ENCODE results near the gene COL9A1. TPM values are rescaled to one million over a fixed set of nuclear protein-coding genes. Genes with fewer than 3 reads are reported as not detected.

Gene COL9A1
- total RNA-seq, 1 experiment from 2014 or later, result not detected

- intact Hi-C loops (cut with micrococcal nuclease; ENCODE audit: unreplicated experiment), result loop anchor here (5.0 kb wide), 2 partner anchors 85 to 380 kb away; no protein-coding TSS in a partner anchor
These were observed 4.1 kb upstream of the COL9A1 start for GRCh38 chr6:70307008-70307407.

GRCh38 chr6:70304616-70305015 is 1.7 kb upstream of the COL9A1 start:
- intact Hi-C loops (cut with micrococcal nuclease; ENCODE audit: unreplicated experiment) (loop anchor here (5.0 kb wide), 2 partner anchors 82 to 383 kb away; no protein-coding TSS in a partner anchor), in situ Hi-C loops (cut with HindIII; ENCODE audit: low pct_unique_long_range_greater_than_20kb, low sequenced_read_pairs) (no loop called here)
- no peak for ATAC-seq
- ChIA-PET CTCF (no interaction called here), POLR2A (no interaction called here)
- peaks cover 10% of the 10 kb centered on the region for H3K27me3 ChIP-seq (ENCODE audit: control insufficient read depth, insufficient read depth, low read length)
- no peaks in the 10 kb centered on the region for H3K4me1 ChIP-seq (ENCODE audit: control insufficient read depth, insufficient read depth, low read length)
- TF ChIP-seq REST (IDR thresholded peaks at IDR 0.05; ENCODE audit: insufficient read depth in 1 of 2, low read depth in 2 of 2, low read length in 1 of 2), result no peak
- no peak overlapping the region for H3K27ac ChIP-seq (ENCODE audit: low read length)
- H3K9me3 ChIP-seq (ENCODE audit: control insufficient read depth, insufficient read depth, low read depth, low read length), result no peaks in the 10 kb centered on the region
- no peaks in the 10 kb centered on the region for H3K36me3 ChIP-seq (ENCODE audit: control insufficient read depth, insufficient read depth, low read length)
- no TSS peak for BruUV-seq (replicated peaks)
- no peak overlapping the region for H3K4me3 ChIP-seq (ENCODE audit: low read depth in 2 of 2, low read length in 2 of 2)
- no peak for DNase-seq (ENCODE audit: low read depth, low spot score)

More at GRCh38 chr6:70307008-70307407, 4.1 kb upstream of the COL9A1 start:
- 0 out of 2 replicates have a peak, but pooled peaks cover 3% of the 10 kb centered on the region for H3K4me1 ChIP-seq (ENCODE audit: control insufficient read depth, insufficient read depth, low read length)
- H3K36me3 ChIP-seq (ENCODE audit: control insufficient read depth, insufficient read depth, low read length), result no peaks in the 10 kb centered on the region
- ChIA-PET POLR2A (no interaction called here), CTCF (no interaction called here)
- in situ Hi-C loops (cut with HindIII; ENCODE audit: low pct_unique_long_range_greater_than_20kb, low sequenced_read_pairs), result no loop called here
- no TSS peak for BruUV-seq (replicated peaks)
- no peak overlapping the region for H3K4me3 ChIP-seq (ENCODE audit: low read depth in 2 of 2, low read length in 2 of 2)
- H3K27me3 ChIP-seq (ENCODE audit: control insufficient read depth, insufficient read depth, low read length), result peaks cover 17% of the 10 kb centered on the region
- DNase-seq (ENCODE audit: low read depth, low spot score) (no peak), ATAC-seq (no peak)
- no peak overlapping the region for H3K27ac ChIP-seq (ENCODE audit: low read length)
- TF ChIP-seq POLR2AphosphoS5 (IDR thresholded peaks at IDR 0.05; ENCODE audit: low read depth, low read length) (no peak), TCF7L2 (IDR thresholded peaks at IDR 0.05; ENCODE audit: low read depth, low read length) (no peak), REST (IDR thresholded peaks at IDR 0.05; ENCODE audit: insufficient read depth in 1 of 2, low read depth in 2 of 2, low read length in 1 of 2) (no peak), CTCF (IDR thresholded peaks at IDR 0.05) (no peak), SIN3A (IDR thresholded peaks at IDR 0.05; ENCODE audit: borderline replicate concordance, insufficient read depth, low read depth, low read length) (no peak)
- no peaks in the 10 kb centered on the region for H3K9me3 ChIP-seq (ENCODE audit: control insufficient read depth, insufficient read depth, low read depth, low read length)
